HG02759 (cell line): ENCODE data around the gene PAM.

Experiments used
- ATAC-seq: cut with Tn5 transposase; IDR thresholded peaks from one replicate; pipeline ENCODE4 v1.9.1; 2021; ENCODE audit warnings: mild to moderate bottlenecking, moderate library complexity; ENCODE audit not compliant: unreplicated experiment

PAM gene

DNA sequence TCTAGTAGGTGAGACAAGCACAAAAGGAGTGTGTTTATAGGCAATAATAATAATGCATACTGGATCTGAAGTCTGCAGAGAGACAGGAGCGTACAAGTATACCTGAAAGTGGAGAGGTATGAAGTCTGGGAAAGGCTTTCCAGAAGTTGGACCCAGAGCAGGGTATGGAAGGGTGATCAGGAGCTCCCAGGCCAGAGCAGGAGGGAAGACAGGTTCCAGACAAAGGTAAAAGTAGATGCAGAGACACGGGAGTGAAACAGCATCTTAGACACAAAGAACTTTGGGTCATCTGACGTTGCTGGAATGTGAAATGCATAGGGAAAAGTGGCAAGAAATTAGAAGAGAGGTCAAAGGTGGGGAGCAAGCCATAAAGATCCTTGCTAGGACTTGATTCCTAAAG is 175.1 kb downstream of the PAM start:
- ATAC-seq = no peak

DNA sequence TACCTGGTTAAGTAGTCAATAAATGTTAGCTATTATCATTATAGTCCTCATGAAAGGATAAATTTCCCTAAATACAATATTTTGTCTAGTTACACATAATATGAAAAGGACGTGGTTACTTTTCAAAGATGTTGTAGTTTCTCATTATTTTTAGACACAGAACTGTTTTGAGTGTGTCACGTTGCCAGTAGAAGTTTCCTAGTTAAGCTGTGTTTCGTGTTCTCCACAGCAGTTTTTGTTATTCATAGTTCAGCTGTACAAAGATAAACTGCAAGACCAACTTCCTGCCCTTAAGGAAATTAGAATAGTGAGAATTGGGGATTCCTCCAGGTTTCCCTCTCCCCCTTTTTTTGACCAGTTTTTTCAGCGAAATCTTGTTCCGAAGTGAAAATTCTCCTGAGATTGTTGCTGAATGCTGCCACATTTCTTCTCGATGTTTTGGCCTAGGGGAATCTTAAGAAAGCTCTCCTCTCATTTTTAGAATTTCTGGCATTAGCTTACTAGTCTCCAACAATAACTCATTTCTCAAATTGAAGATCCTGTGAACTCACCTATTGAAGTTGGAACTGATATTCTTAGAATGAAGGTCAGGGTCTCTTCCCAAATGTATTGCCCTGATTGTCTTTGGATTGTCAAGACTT is 176.1 kb downstream of the PAM start:
- no peak for ATAC-seq

DNA sequence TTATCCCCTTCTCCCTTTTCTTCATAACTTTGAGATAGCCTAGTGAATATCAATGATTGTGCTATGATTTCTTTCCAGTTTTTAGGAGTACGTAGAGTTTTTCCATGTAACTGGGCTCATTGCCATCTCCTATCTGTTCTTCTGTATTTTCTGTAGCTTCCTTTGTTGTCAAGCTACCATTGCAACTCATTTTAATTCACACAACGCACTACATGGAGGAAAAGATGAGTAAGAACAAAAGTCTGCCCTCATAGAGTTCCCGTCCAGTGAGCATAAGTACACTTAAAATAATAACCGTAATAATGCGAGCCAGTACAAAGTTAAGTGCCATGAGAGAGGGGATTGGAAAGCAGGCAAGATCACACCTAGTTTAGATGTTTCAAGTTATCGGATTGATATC is 177.7 kb downstream of the PAM start:
- ATAC-seq = peak; percentile 64

DNA sequence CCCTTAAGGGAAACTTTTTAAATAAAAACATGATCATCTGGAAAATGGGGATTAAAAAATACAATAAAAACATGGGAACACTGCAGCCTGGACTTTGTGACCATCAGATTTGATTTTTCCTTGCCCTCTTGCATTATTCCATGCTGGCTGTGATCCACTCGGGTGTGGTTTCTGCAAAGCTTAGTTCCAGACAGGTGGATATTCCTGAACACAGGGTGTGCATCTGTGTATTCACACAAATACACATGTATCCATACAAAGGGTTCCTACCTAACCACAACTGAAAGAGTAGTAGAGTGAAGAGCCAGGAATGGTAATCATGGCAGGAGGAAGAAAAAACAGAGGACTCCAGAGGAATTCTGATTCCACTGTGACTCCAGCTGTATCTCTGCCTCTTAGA is 178.2 kb downstream of the PAM start:
- no peak for ATAC-seq

DNA sequence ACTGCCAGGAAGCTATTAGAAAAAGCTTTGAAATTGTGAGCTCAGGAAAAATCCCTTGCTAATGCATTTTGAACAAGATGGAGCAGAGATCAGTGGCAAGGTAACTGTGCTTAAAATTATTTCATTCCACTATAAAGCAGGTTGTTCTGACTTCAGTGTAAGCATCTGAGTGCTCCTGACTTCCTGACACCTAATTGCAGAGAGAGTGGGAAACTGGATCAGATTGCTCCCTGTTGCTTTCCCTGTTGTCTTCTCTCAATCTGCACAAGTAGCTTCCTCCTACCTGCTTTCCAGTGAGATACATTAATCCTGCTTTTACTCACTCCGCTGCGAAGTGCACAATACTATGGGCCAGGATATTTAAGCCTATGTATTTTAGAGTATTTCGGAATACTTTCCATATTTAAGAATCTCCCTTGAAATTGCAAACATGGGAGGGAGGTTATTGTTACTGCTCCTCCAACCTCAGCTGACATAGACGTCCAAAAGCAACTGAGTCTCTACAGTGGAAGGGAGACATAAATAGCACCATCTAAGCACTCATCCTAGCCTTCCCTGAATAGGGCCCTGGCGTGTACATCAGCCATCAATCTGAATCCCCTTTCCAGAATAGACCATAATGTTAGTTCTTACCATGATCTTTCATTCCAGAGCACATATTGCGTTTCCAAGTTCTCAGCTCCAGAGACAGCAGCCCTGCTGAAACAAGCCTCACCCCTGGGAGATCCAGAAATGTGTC is 178.8 kb downstream of the PAM start:
- ATAC-seq = no peak

DNA sequence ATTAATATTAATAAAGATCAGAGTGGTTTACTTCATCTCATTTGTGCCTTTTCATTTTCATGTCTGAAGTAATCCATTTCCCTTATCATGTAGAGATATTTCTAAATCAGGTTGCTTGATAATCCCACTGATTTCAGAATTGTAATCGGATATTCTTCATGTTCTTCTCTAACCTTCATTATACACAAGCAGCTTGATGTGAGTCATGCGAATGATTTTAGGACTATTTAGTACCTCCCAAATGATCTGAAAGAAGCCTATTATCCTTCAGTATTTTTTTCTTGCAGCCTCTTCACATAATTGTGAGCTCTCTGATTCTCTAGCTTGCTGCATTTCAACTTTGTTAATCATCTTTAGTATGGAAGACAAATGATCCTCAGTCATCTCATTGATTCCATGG is 182.8 kb downstream of the PAM start:
- no peak for ATAC-seq

DNA sequence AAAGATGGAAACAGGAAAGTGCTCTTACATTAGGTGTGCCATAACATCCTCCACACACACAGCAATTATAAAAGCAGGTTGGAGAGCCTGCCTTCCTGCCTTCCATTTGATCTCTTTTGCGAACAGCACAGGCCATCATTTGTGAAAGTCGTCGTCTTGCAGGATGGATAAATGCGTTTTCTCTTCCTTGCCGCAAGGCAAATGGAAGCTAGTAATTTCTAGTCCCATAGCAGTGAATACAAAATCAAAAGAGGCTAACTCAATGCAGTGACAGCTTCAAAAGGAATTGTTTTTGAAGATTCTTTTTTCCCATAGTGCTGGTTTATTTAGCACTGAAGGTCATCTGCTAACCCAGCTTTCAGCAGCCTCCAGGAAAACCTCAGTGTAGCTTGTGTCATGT is 186.0 kb downstream of the PAM start:
- ATAC-seq = no peak

DNA sequence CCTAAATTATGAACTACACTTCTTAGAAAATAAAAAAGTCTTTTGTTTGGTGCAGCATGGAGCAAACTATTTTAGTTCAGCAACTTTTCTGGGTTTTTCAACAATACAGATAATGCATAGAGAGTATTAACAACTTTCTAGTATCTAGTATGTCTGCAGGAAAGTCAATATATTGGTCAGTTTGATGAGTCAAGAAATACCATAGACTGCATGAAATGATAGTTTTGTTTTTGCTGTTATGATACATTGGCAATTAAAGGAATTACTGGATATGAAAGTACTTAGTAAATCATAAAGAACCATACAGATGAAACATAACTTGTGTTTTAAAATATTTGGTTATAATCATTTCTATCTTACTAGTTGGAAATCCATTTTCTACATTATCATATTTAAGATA is 191.3 kb downstream of the PAM start:
- ATAC-seq = no peak

DNA sequence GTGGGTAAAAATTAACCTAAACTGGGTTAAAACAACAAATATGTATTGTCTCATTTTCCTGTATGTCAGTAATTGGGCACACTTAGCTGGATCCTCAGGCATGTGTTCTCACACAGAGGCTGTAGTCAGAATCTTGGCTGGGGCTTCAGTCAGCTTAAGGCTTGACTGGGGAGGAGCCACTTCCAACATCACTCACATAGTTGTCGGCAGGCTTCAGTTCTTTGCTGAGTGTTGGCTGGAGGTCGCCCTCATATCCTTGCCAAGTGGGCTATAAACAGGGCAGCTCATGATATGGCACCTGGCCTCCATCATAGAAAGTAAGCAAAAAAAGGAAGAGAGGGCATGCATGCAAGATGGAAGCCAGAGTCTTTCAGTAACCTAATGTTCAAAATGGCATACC is 191.9 kb downstream of the PAM start:
- ATAC-seq = no peak

DNA sequence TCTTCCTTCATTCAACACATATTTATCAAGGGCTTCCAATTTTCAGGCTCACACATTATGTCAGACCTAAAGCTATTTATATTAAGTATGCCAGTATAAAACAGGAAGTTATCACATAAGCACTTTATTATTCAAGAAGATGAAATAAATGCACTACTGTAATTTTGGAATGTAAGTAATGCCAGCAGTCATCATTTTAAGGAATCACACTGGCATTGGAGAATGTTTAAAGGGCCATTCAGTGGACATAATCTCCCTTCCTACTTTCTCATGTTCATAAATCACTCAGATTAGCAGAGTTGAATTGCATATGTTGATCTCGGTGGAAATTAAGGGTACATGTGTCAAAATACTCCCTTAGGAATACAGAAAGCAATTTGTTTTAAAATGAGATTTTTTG is 200.4 kb downstream of the PAM start:
- no peak for ATAC-seq

DNA sequence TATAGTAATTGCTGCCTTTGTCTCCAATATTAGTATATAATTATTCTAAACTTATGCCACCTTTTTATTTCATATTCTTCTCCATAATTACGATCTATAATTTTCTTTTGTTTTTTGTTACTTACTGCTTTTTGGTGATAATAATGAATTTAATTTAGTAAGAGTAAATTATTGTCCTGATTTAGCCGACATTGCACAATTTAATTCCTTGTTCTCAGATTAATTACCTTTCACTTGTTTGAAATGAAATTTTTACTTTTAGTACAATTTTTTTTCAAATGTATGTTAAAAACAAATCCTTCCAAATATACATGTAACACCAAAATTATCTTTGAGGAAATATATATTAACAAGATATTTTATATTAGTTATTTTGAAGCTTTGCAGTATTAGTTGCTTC is 201.5 kb downstream of the PAM start:
- ATAC-seq = no peak

DNA sequence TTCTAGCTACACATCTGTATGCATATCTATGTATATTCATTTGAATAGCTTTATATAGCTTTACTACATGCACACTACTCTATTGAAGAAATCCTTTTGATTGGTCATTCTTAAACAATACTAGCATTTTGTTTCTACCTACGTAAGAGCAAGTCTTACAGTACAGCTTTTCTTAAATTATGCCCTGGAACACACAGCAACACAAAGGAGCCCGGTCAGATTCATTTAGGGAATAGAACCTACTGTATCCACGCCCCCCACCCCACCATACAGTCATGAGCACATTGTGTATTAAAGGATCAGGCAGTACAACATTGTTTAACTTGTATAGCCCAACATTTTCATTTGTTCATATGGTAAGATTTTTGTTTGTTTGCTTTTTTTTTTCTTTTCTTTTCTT is 202.0 kb downstream of the PAM start:
- ATAC-seq = no peak

DNA sequence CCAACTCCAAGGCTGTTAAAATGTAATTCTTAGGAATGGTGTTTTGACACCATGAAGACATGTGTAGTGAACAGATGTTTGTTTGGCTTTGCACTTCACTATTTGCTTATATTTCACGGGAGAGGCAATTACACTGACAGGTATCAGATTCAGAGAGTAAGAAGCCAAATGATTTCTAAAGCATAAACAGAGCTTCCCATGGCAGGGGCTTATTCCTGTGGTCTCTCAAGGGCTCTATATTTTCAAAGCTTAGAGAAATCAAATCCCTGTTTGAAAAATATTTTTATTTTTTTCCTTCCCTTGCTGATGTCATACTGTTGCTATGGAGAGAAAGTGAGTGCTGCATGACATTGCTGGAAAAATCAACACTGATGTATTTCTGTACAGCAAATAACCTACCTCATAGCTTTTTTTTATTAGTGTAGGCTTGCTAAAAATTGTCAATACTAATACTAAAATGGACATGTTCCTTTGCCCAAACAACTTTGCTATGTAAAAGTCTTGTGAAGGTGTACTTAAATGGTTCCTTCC is 203.4 kb downstream of the PAM start:
- peak; percentile 23 for ATAC-seq

DNA sequence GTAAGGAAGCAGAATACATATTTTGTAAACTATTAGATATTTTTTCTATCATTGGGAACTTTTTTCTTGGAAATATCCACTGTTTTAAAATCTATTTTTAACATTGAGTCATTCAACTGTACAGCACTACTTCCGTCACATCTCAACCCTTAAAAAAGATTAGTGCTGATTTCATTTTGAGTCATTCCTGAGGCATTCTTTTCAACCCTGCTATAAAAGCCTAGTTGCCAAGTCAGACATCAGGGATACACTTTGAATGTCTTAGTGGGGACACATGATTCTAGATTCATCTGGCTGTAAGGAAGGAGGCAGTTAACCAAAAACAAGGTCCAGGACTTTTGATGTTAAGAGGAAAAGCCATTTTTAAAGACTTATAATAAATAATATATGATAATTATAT is 203.9 kb downstream of the PAM start:
- peak; percentile 53 for ATAC-seq

DNA sequence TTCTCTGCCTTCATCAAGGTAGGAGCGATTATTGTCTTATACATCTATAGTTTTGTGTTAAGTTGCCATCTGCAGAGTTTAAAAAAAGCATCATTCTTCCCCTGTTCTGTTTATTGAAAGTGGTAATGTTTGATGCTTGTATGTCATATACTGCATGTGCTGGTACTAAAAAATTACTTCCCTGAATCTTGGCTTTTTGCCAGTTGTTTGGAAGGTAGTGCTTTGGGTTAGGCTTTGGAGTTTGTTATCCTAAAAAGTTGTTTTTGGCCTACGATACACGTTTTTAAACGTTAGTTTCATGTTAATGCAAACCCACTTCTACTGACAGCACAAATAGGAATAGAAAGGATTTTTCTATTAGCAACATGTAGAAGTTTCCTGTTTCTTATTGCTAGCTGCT is 206.6 kb downstream of the PAM start:
- no peak for ATAC-seq

DNA sequence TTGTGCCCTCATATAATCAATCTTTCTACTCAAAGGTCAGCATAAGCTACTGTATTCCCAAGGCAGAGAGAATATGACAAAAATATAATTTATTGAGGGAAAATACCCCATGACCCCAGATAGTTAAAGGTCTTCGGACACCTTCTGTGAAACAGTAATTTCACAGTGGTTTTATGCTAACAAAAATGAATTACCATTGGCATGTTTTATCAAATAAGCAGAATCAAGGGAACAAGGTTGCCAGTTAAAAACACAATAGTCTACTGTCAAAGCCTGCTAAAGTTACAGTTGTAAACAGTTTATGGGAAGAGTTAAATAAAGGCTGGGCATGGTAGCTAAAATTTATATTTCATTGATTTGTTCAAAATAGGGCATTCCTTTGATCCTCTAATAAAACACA is 210.5 kb downstream of the PAM start:
- no peak for ATAC-seq

DNA sequence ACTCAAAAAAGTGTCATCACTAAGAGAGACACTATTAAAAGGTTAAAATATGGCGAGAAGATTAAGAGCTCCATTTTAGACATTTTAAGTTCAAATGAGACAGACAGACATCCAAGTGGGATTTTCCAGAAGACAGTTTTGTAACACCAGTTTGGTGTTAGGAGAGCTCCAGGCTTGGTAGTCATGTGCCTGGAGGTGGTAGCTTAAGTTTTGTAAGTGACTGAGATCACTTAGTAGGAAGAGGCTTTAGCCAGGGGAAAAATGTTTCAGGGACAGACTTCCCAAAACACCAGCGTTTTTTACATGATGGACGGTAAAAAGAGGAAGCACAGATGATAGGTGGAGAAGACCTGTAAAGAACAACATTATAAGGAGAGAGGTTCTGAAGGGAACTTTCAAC is 214.5 kb downstream of the PAM start:
- ATAC-seq = no peak

DNA sequence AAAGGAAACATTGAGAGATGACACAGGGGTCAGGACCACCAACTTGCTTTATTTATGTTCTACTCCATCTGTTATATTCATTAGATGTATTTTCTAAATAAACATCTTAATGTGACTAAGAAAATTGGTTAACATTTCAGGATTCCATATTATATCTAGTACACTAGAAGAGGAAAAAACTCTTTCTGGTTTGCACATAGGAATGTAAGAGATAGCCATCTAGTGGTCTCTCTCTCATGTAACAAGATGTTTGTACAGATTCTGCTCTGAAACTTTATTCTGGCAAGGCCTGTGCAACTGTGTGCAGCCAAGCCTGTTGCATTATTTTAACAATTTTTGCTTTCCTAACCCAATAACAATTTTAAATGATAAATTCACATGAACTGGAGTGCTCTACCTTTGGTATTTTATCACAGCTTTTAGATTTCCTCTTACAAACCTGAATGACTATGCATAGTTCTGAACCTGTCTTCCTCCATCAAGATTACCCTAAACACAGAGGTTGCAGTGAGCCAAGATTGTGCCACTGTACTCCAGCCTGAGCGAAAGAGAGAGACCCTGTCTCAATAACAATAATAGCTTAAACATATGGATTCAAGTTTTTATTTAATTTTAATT is 216.7 kb downstream of the PAM start:
- no peak for ATAC-seq

DNA sequence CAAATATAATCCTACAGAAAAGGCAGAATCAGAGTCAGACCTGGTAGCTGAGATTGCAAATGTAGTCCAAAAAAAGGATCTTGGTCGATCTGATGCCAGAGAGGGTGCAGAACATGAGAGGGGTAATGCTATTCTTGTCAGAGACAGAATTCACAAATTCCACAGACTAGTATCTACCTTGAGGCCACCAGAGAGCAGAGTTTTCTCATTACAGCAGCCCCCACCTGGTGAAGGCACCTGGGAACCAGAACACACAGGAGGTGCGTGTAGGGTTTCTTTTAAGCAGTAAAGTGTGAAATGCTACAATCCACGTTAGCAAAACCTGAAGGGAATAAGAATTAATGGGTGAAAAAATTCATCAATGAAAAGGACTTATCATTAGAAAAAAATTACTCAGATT is 219.1 kb downstream of the PAM start:
- no peak for ATAC-seq

DNA sequence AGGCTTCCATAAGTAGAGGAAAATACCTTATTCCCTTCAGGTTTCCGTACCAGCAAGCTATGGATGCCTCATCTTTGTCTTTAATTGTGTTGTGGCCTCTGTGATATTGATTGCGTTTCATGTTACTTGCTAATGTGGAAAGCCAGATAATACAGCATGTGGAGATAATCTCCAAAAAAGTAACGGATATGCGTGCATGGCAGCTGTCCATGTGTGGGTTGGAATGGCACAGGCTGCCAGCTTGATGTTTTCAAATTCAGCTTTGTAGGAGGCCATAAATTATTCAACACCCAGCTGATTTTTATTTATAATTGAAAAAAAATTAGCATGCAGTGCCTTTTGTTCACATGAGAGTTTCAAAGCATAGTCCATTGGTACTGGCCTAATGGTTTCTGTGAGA is 219.9 kb downstream of the PAM start:
- ATAC-seq = no peak

DNA sequence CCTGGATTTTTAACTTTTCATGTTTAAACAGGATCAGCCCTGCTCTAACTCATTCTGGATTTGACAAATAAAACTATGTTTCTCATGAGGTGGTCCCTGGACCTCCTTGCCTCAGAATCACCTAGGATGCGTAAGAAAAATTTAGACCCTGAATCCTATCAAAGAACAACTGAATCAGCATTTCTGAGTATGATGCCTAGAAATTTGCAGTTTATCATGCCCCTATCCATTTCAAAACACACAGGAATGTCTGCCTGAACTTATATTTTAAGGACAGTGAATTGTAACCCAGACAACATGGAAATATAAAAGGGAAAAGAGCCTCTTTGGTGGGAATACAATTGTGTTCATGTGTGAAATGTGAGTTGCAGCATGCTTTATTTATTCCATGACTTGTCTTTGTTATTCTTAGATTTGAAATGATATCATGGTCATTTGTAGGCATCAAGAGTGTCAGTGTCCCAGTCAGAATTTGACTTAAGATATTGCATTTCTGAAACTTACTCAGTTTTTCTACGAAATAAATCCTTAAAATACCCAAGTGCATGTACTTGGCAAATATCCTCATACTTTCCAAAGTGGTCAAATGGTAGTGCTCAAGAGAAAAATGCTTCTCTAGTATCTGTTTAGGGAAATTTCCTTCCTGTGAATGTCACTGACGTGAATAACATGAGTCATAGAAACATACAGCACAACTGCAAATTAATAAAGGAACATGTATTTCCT is 220.5 kb downstream of the PAM start:
- no peak for ATAC-seq
